Measurements from ENCODE around the gene KLHL29. TPM values are rescaled to one million over a fixed set of nuclear protein-coding genes. Genes with fewer than 3 reads are reported as not detected.

The KLHL29 gene
- total and polyA plus RNA-seq, 8 donors, result 0.91 to 6.6 (median 2.6) TPM

DNA sequence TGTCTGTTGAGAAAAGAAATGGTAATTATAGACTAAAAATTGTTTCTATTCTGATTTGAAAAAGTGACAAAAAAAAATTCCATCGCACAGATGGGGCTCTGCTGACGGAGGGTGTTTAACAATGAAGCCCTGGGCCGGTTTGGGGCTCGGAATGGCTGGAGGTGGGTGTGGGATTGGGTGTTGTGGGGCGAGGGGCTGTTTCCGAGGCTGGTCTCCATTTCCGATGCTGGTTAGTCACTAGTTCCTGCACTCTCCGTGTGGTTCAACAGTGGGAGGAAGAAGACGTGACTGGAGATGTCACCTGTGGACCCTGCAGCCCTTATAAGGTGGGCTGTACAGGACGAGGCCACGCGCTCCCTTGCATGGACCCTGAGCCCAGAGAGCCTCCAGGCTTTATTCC lies 143.2 kb downstream of the KLHL29 start:
- no peak for DNase-seq
- H3K4me1 ChIP-seq, result no peaks in the 10 kb centered on the region
- no peak overlapping the region for H3K27ac ChIP-seq
- ATAC-seq, result no peak
- TF ChIP-seq, protein P1, sequence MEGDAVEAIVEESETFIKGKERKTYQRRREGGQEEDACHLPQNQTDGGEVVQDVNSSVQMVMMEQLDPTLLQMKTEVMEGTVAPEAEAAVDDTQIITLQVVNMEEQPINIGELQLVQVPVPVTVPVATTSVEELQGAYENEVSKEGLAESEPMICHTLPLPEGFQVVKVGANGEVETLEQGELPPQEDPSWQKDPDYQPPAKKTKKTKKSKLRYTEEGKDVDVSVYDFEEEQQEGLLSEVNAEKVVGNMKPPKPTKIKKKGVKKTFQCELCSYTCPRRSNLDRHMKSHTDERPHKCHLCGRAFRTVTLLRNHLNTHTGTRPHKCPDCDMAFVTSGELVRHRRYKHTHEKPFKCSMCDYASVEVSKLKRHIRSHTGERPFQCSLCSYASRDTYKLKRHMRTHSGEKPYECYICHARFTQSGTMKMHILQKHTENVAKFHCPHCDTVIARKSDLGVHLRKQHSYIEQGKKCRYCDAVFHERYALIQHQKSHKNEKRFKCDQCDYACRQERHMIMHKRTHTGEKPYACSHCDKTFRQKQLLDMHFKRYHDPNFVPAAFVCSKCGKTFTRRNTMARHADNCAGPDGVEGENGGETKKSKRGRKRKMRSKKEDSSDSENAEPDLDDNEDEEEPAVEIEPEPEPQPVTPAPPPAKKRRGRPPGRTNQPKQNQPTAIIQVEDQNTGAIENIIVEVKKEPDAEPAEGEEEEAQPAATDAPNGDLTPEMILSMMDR (IDR thresholded peaks at IDR 0.05), result no peak
- H3K27me3 ChIP-seq, result no peaks in the 10 kb centered on the region
- H3K9me3 ChIP-seq, result no peaks in the 10 kb centered on the region
- 79 to 85% methylated on average over 12 of the region's 12 CpGs for WGBS, 2 donors
- intact Hi-C loops (cut with DNase I), result no loop called here
- H3K36me3 ChIP-seq, result no peaks in the 10 kb centered on the region
- no peak overlapping the region for H3K4me3 ChIP-seq
- FAIRE-seq, result no peak

DNA sequence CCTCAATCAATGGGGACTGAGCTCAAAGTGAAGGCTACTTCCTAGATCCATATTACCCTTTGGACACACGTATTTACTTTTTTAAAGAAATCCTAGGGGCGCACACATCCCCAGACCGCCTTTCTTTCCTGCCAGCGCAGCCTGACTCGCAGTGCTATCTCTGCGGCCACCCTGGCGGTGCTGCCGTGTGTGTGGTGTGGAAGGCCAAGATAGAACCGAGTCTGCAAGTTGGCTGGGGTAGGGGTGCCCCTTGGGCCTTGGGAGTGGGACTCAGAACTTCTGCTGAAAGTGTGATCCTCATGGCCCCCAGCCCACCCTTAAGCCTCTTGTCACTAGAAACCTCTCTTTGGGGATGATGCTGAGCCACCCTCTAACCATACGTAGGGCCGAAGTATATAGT lies 143.7 kb downstream of the KLHL29 start:
- FAIRE-seq (no peak), ATAC-seq (no peak), DNase-seq (no peak)
- Histone ChIP-seq H3K36me3 (no peaks in the 10 kb centered on the region), H3K4me3 (no peak overlapping the region), H3K4me1 (no peaks in the 10 kb centered on the region), H3K27me3 (no peaks in the 10 kb centered on the region), H3K9me3 (no peaks in the 10 kb centered on the region), H3K27ac (no peak overlapping the region)
- intact Hi-C loops (cut with DNase I), result no loop called here
- TF ChIP-seq, protein P1 (IDR thresholded peaks at IDR 0.05), result no peak
- WGBS, 2 donors, result 87 to 94% methylated on average over 11 of the region's 11 CpGs

DNA sequence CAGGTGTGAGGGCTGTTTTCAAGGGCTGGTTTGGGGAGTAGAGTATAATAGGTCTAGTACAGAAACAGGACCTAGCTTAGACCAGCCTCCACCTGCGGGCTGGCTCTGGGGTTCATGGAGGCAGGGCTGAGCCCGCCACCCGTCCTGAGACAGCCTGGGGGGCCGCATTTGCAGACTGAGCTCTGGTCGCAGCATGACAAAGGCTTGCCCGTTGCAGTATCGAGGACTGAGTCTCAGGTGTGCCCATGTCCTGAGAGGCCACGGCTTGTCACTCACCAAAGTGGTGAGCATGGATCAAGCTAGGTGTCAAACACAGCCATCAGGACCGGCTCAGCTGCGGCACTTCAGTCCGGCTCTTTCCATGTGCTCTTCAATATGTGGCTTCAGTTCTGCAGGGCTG lies 144.7 kb downstream of the KLHL29 start:
- intact Hi-C loops (cut with DNase I), result no loop called here
- TF ChIP-seq, protein P1 (IDR thresholded peaks at IDR 0.05), result no peak
- Histone ChIP-seq H3K36me3 (no peaks in the 10 kb centered on the region), H3K9me3 (no peaks in the 10 kb centered on the region), H3K27ac (no peak overlapping the region), H3K27me3 (no peaks in the 10 kb centered on the region), H3K4me1 (no peaks in the 10 kb centered on the region), H3K4me3 (no peak overlapping the region)
- FAIRE-seq (no peak), DNase-seq (no peak), ATAC-seq (no peak)
- WGBS, 2 donors, result 82 to 94% methylated on average over 11 of the region's 11 CpGs

DNA sequence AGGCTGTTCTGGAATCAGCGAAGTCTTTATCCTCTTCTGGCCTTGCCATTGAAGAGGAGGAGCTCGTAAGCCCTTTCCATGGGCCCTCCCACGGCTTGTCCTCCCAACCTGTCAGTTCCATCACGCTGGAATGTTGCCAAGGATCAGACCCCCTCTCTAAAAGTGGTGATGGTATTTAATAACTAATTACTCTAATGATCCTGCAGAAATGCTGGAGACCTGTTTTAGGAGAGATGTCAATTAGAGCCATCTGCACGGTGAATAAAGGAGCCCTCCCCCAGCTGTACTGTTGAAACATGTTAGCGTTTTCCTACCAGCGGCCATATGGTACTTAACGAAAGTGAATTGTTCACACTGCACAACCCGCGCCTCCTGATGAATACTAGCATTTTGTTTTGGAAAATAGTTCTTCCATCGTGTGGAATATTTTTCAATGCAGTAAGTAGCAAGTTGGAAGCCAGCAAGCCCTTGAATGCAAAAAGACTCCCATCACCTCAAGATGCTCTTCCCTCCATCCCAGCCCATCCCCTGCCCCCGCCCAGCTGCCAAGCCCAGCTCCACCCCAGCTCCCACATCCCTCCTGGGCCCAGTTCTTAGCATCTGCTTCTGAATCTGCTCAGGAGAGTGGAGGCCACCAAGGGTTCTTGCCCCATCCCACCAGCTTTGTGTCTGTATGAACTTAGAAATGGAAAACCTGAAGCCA lies 145.4 kb downstream of the KLHL29 start:
- no peaks in the 10 kb centered on the region for H3K4me1 ChIP-seq
- no peaks in the 10 kb centered on the region for H3K36me3 ChIP-seq
- 71 to 82% methylated on average over 12 of the region's 12 CpGs for WGBS, 2 donors
- DNase-seq, result no peak
- H3K9me3 ChIP-seq, result no peaks in the 10 kb centered on the region
- intact Hi-C loops (cut with DNase I), result no loop called here
- TF ChIP-seq, protein P1 (IDR thresholded peaks at IDR 0.05), result no peak
- H3K4me3 ChIP-seq, result no peak overlapping the region
- no peak for FAIRE-seq
- no peaks in the 10 kb centered on the region for H3K27me3 ChIP-seq
- ATAC-seq, result no peak
- H3K27ac ChIP-seq, result no peak overlapping the region

DNA sequence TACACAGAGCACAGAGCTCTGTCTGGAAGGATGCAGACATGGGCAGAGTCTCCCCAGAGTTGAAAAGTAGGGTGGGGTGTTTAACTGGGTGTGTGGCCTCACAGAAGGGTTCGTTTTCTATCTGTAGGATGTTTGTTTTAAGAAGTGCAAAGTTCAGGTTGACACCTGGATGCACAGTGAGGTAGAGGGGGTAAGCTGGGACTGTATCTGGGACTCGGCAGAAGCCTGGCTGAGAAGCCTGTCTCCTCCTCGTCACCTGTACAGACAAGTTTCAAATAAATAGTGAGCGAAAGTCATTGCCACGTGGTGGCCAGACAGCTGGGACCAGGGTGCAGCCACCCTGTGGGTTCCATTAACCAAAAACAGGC lies 145.9 kb downstream of the KLHL29 start:
- FAIRE-seq, result no peak
- Histone ChIP-seq H3K9me3 (no peaks in the 10 kb centered on the region), H3K27me3 (no peaks in the 10 kb centered on the region), H3K4me1 (no peaks in the 10 kb centered on the region), H3K27ac (no peak overlapping the region), H3K4me3 (no peak overlapping the region), H3K36me3 (no peaks in the 10 kb centered on the region)
- TF ChIP-seq, protein P1 (IDR thresholded peaks at IDR 0.05), result no peak
- no peak for DNase-seq
- ATAC-seq, result no peak
- intact Hi-C loops (cut with DNase I), result no loop called here
- WGBS, 2 donors, result 57 to 67% methylated on average over 5 of the region's 5 CpGs

All from pancreas (tissue), 10 donors.